Choroid plexus epithelial cell (primary cell): Measurements from ENCODE around the gene OSBPL2.
A peak's percentile ranks its signal among the peaks of the same experiment; 100 is the strongest.

Experiments used
- DNase-seq: peaks from one replicate; pipeline ENCODE4 v3.0.0-alpha.2; 2010; ENCODE audit warnings: low read depth
- H3K4me3 ChIP-seq: 2 replicates; pipeline ENCODE4 v1.5.1; 2011; ENCODE audit warnings: low read depth, mild to moderate bottlenecking, control low read depth, low read length, moderate library complexity
- TF ChIP-seq, protein P1 (sequence below): conservative IDR thresholded peaks from 2 replicates; pipeline ENCODE4 v1.5.1; 2011; ENCODE audit warnings: low read depth, mild to moderate bottlenecking, control low read depth, inconsistent platforms, low read length, moderate library complexity

The OSBPL2 gene

DNA sequence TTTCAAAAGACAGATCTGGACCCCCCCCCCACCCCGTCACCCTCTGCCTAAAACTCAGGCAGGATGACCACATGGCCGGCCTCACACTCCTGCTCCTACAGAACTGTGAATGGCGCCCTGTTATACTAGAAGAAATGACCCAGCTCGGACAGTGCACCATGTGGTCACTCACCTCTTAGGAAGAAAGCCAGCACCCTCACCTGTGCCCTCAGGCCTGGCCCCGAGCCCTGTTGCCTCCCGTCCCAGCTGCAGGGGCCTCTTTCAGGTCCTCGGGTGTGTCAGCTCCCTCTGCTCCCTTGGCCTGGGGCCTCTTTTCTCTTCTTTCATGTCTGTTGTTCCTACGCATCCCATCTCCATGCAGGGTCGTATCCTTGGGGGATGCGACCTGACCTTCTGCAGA lies 23.7 kb downstream of the OSBPL2 start:
- no peak overlapping the region for H3K4me3 ChIP-seq
- TF ChIP-seq, protein P1, sequence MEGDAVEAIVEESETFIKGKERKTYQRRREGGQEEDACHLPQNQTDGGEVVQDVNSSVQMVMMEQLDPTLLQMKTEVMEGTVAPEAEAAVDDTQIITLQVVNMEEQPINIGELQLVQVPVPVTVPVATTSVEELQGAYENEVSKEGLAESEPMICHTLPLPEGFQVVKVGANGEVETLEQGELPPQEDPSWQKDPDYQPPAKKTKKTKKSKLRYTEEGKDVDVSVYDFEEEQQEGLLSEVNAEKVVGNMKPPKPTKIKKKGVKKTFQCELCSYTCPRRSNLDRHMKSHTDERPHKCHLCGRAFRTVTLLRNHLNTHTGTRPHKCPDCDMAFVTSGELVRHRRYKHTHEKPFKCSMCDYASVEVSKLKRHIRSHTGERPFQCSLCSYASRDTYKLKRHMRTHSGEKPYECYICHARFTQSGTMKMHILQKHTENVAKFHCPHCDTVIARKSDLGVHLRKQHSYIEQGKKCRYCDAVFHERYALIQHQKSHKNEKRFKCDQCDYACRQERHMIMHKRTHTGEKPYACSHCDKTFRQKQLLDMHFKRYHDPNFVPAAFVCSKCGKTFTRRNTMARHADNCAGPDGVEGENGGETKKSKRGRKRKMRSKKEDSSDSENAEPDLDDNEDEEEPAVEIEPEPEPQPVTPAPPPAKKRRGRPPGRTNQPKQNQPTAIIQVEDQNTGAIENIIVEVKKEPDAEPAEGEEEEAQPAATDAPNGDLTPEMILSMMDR: no peak
- no peak for DNase-seq

DNA sequence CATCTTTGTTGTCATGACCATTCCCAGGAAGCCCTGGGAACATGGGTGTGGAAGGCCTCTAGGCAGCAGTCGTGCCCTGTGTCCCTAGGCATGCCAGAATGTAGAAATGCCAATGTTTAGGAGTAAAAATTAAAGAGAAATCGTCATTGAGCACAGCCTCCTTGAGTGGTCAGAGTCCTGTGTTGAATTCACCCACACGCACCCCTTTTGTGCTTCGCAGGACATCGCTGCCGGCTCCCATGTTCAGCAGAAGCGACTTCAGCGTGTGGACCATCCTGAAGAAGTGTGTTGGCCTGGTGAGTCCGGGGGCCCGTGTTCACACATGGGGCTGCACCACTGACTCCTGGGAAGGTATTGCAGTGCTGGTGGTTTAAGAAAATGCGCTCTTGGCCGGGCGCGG lies 25.1 kb downstream of the OSBPL2 start:
- TF ChIP-seq, protein P1: no peak
- no peak for DNase-seq
- H3K4me3 ChIP-seq: no peak overlapping the region

DNA sequence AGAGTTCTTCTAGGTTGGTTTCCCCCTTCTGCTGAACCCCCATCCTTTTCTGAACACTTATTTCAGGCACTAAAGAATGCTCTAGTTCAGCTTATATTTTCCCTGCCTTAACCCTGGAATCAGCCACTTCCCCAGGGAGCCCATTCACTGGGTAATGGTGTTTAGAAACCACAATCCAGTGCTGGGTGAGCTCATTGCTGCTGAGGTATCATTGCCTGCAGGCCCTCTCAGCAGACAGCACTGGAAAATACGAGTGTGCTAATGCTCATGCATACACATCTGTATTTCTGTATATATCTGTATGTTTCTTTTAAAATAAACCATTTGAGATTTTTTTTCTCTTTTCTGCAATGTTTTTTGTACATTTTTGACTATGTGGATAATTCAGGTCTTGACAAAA lies 27.0 kb downstream of the OSBPL2 start:
- DNase-seq: no peak
- H3K4me3 ChIP-seq: no peak overlapping the region
- TF ChIP-seq, protein P1: no peak

DNA sequence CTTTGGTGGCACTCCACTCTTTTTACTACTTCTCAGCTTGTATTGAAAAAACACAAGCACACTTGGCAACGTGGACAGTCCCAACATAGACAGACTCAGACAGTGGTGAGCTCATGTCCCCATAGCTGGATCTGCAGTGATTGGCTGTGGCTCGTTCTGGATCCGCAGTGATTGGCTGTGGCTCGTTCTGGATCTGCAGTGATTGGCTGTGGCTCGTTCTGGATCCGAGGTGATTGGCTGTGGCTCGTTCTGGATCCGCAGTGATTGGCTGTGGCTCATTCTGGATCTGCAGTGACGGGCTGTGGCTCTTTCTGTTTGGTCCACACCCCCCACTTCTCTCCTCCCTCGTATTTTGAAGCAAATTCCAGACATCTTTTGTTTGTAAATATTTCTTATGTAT lies 28.0 kb downstream of the OSBPL2 start:
- no peak overlapping the region for H3K4me3 ChIP-seq
- TF ChIP-seq, protein P1: no peak
- DNase-seq: peak; percentile 4

DNA sequence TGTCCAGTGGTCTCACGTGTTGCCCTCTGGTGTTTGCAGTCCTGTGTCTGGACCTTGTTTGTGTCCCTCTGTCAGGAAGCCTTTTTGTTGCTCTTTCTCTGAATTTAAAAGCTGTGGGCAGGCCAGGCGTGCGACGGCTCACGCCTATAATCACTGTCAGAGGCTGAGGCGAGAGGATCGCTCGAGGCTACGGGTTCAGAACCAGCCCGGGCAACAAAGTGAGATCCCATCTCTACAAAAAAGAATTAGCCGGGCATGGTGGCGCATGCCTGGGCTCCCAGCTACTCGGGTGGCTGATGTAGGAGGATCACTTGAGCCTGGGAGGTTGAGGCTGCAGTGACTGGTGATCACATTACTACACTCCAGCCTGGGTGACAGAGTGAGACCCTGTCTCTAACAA lies 28.5 kb downstream of the OSBPL2 start:
- TF ChIP-seq, protein P1: no peak

DNA sequence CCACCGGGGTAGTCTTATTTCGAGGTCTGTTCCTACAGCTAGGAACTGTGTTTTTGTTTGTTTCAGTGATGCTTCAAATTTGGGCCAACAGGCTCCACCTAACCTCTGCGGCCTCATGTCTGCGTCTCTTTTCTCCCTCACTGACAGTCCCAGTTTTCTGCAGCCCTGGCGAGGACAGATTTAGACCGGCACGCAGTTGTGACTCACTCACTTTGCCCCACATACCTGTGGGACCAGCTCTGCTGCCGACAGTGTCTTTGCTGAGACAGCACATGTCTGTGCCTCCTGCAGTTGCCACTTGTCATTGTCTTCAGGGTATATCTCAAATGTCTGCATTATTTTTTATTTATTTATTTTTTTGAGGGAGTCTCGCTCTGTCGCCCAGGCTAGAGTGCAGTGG lies 29.2 kb downstream of the OSBPL2 start:
- no peak overlapping the region for H3K4me3 ChIP-seq
- DNase-seq: no peak
- TF ChIP-seq, protein P1: no peak

More for the DNA sequence above, 28.5 kb downstream of the OSBPL2 start:
- no peak for DNase-seq
- no peak overlapping the region for H3K4me3 ChIP-seq

DNA sequence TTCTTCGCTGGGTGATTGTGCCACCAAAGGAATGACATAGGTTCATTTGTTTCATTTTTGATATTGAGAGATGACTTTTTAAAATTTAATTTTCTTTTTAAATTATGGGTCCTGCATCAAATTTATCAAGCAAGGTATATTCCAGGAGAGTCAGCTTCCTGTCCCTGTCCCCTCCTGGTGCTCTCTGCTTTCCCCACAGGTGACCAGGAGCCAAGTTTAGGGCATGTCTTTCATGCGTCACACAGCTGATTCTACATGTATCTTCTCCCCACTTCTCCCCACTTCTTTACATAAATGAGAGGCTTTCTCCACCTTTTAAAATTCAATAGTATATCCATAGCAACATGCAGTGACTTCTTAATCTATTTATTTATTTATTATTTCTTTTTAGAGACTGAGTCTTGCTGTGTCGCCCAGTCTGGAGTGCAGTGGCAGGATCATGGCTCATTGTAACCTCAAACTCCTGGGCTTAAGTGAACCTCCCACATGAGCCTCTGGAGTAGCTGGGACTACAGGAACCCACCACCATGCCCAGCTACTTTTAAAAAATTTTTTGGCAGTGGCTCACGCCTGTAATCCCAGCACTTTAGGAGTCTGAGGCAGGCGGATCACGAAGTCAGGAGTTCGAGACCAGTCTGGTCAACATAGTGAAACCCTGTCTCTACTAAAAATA lies 30.0 kb downstream of the OSBPL2 start:
- TF ChIP-seq, protein P1: no peak
- no peak for DNase-seq
- no peak overlapping the region for H3K4me3 ChIP-seq
